PC-9 (cell line): ENCODE measurements around the gene KCNQ5. TPM values are rescaled to one million over a fixed set of nuclear protein-coding genes. Genes with fewer than 3 reads are reported as not detected.

ENCODE experiments used
- BruUV-seq: library from RNA; stranded (reverse); fragments of 400-500 nt; replicated peaks from 2 replicates; lab custom pipeline; 2021; lab: Mats Ljungman, UMichigan
- CTCF ChIA-PET: fragments of 300-600 bp; sonication (Branson Sonifier 250); formaldehyde crosslinking; loops from one replicate; lab custom pipeline; 2022; ENCODE audit warnings: antibody characterized with exemption; lab: Charles Lee
- POLR2A ChIA-PET: fragments of 300-600 bp; sonication (Branson Sonifier 250); formaldehyde crosslinking; loops from one replicate; lab custom pipeline; 2022; ENCODE audit warnings: antibody characterized with exemption; ENCODE audit not compliant: unreplicated experiment; lab: Charles Lee
- DNase-seq, 2 experiments: peaks; one replicate each; pipeline versions ENCODE4 v3.0.0 to v3.0.0-alpha.2; 2015 to 2022; ENCODE audit warnings: mixed read lengths in 1 of 2
- H2AFZ ChIP-seq: fragments of 200-600 bp; sonication (generic); 2 replicates; pipeline ENCODE4 v1.8.1; 2017; ENCODE audit warnings: antibody characterized with exemption
- H3F3A ChIP-seq: fragments of 200-600 bp; sonication (generic); 2 replicates; pipeline ENCODE4 v1.8.1; 2017; ENCODE audit warnings: antibody characterized with exemption, mild to moderate bottlenecking, low read depth; ENCODE audit not compliant: insufficient read depth
- H3K27ac ChIP-seq: fragments of 200-600 bp; sonication (generic); 2 replicates; pipeline ENCODE4 v1.6.1; 2016; ENCODE audit warnings: mixed run types
- H3K27me3 ChIP-seq: fragments of 200-600 bp; sonication (generic); 2 replicates; pipeline ENCODE4 v1.6.1; 2016; ENCODE audit warnings: low read depth, mixed run types; ENCODE audit not compliant: insufficient read depth
- H3K36me3 ChIP-seq: fragments of 200-600 bp; sonication (generic); 2 replicates; pipeline ENCODE4 v1.6.1; 2016; ENCODE audit warnings: low read depth, mixed run types
- H3K4me1 ChIP-seq: fragments of 200-600 bp; sonication (generic); replicated peaks from 2 replicates; pipeline ENCODE4 v1.6.1; 2016; ENCODE audit warnings: mixed run types; ENCODE audit not compliant: insufficient read depth
- H3K4me2 ChIP-seq: fragments of 200-600 bp; sonication (generic); 2 replicates; pipeline ENCODE4 v1.6.1; 2017; ENCODE audit warnings: mixed run types
- H3K4me3 ChIP-seq: fragments of 200-600 bp; sonication (generic); 2 replicates; pipeline ENCODE4 v1.6.1; 2016; ENCODE audit warnings: mixed run types
- H3K79me2 ChIP-seq: fragments of 200-600 bp; sonication (generic); 2 replicates; pipeline ENCODE4 v1.6.1; 2017; ENCODE audit warnings: low read depth, mixed run types
- H3K9me2 ChIP-seq: fragments of 200-600 bp; sonication (generic); 2 replicates; pipeline ENCODE4 v1.8.1; 2017; ENCODE audit warnings: mild to moderate bottlenecking; ENCODE audit not compliant: insufficient read depth
- H3K9me3 ChIP-seq: fragments of 200-600 bp; sonication (generic); 2 replicates; pipeline ENCODE4 v1.8.1; 2016; ENCODE audit warnings: low read depth; ENCODE audit not compliant: insufficient read depth
- H4K20me1 ChIP-seq: fragments of 200-600 bp; sonication (generic); 2 replicates; pipeline ENCODE4 v1.8.1; 2017; ENCODE audit not compliant: insufficient read depth
- EZH2 ChIP-seq: fragments of 200-600 bp; sonication (generic); IDR thresholded peaks from 2 replicates; pipeline ENCODE4 v1.8.0; 2017; ENCODE audit warnings: antibody characterized with exemption, low read depth
- intact Hi-C: fragments of 100-400 bp; cut with micrococcal nuclease; formaldehyde crosslinking; loops from one replicate; pipeline ENCODE4 v1.10.0; 2022; ENCODE audit not compliant: unreplicated experiment
- total RNA-seq: library from RNA; stranded (reverse); gene quantifications from 2 replicates; pipeline ENCODE4 v1.2.3, GENCODE V29; 2021
- TF ChIP-seq, protein P1 (sequence below): fragments of 200-600 bp; sonication (generic); conservative IDR thresholded peaks from 2 replicates; pipeline ENCODE4 v1.6.1; 2017; ENCODE audit warnings: mixed run types, antibody characterized with exemption, mild to moderate bottlenecking, moderate library complexity

KCNQ5 gene
- total RNA-seq, 1 experiment from 2014 or later: 0.20 TPM

DNA sequence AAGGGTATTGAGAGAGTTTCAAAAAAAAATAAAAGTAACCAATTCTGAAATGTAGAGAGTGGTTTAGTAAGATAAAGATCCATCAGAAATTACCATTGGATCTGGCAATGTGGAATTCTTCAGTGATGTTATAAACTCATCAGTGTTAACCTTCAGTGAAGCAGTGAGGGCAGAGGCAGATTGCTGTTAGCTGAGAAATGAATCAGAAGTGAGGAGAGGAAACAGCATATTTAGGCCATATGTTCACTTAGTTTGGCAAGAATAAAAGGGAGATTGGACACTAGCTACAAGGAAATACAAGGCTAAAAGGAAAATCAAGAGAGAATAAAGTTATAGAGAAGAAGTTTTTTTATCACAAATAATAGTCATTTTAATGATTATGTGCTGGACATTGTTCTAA lies 9.6 kb downstream of the KCNQ5 start:
- no peaks in the 10 kb centered on the region for H4K20me1 ChIP-seq
- no peaks in the 10 kb centered on the region for H3F3A ChIP-seq
- H3K27me3 ChIP-seq: no peaks in the 10 kb centered on the region
- no peaks in the 10 kb centered on the region for H3K9me3 ChIP-seq
- H3K9me2 ChIP-seq: no peaks in the 10 kb centered on the region
- intact Hi-C loops: no loop called here
- H3K4me1 ChIP-seq: no peaks in the 10 kb centered on the region
- no peak overlapping the region for H3K4me2 ChIP-seq
- ChIA-PET POLR2A (no interaction called here), CTCF (no interaction called here)
- DNase-seq: no peak
- BruUV-seq: no TSS peak
- H3K27ac ChIP-seq: no peak overlapping the region
- TF ChIP-seq, protein P1, sequence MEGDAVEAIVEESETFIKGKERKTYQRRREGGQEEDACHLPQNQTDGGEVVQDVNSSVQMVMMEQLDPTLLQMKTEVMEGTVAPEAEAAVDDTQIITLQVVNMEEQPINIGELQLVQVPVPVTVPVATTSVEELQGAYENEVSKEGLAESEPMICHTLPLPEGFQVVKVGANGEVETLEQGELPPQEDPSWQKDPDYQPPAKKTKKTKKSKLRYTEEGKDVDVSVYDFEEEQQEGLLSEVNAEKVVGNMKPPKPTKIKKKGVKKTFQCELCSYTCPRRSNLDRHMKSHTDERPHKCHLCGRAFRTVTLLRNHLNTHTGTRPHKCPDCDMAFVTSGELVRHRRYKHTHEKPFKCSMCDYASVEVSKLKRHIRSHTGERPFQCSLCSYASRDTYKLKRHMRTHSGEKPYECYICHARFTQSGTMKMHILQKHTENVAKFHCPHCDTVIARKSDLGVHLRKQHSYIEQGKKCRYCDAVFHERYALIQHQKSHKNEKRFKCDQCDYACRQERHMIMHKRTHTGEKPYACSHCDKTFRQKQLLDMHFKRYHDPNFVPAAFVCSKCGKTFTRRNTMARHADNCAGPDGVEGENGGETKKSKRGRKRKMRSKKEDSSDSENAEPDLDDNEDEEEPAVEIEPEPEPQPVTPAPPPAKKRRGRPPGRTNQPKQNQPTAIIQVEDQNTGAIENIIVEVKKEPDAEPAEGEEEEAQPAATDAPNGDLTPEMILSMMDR: no peak
- no peak for TF ChIP-seq EZH2
- no peaks in the 10 kb centered on the region for H3K36me3 ChIP-seq
- no peak overlapping the region for H2AFZ ChIP-seq
- no peak overlapping the region for H3K4me3 ChIP-seq
- no peaks in the 10 kb centered on the region for H3K79me2 ChIP-seq

DNA sequence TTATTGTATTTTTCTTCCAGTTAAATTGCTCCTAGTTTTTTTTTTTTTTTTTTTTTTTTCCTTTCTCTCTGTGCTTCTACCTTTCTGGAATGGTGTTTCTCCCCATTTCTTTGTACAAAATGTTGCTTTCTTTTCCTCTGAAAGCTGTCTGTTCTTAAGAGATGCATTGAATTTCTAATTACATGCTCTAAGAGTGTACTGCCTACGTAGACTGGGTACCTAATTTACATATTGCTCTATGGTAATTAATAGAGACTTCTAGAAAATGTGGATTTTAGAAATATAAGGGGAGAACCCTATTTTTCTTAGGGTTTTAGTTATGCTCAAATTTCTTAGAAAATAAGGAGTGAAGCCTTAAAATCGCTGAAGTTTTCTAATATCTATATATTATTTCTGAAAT lies 13.8 kb downstream of the KCNQ5 start:
- no peaks in the 10 kb centered on the region for H4K20me1 ChIP-seq
- no peak overlapping the region for H3K27ac ChIP-seq
- no peaks in the 10 kb centered on the region for H3K79me2 ChIP-seq
- no peaks in the 10 kb centered on the region for H3F3A ChIP-seq
- TF ChIP-seq, protein P1: no peak
- TF ChIP-seq EZH2: no peak
- intact Hi-C loops: no loop called here
- CTCF ChIA-PET: no interaction called here
- H3K9me3 ChIP-seq: no peaks in the 10 kb centered on the region
- H3K27me3 ChIP-seq: no peaks in the 10 kb centered on the region
- no peaks in the 10 kb centered on the region for H3K4me1 ChIP-seq
- no peak overlapping the region for H2AFZ ChIP-seq
- H3K9me2 ChIP-seq: no peaks in the 10 kb centered on the region
- no peak overlapping the region for H3K4me3 ChIP-seq
- H3K4me2 ChIP-seq: no peak overlapping the region
- no peaks in the 10 kb centered on the region for H3K36me3 ChIP-seq
- no peak for DNase-seq
- POLR2A ChIA-PET: interaction anchor here (0.7 kb wide), 1 partner anchor 815 kb away, joined by 4 read pairs; no protein-coding TSS in a partner anchor
- BruUV-seq: no TSS peak

DNA sequence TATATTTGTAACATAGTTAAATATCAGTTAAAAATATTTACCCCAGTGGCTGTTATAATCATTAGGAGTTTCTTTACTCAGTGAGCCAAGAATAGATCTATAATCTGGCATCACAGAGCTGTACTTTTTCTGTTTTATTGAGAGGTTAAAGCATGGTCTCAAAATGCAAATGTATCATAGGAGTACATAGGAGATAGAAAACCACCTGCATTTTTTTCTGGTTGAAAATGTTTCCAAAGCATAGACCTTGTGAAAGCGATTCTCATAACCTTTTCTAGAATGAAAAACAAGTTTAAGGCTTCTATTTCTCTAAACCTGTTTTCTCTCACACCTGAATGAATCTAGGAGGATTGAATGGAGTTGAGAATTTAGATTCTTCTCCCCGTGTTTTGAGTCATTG lies 14.4 kb downstream of the KCNQ5 start:
- POLR2A ChIA-PET: interaction anchor here (0.7 kb wide), 1 partner anchor 815 kb away, joined by 4 read pairs; no protein-coding TSS in a partner anchor
- Histone ChIP-seq H2AFZ (no peak overlapping the region), H3K79me2 (no peaks in the 10 kb centered on the region), H3K4me3 (no peak overlapping the region), H3K4me1 (no peaks in the 10 kb centered on the region), H3K4me2 (no peak overlapping the region), H3K27ac (no peak overlapping the region), H4K20me1 (no peaks in the 10 kb centered on the region), H3K36me3 (no peaks in the 10 kb centered on the region), H3K27me3 (no peaks in the 10 kb centered on the region), H3F3A (no peaks in the 10 kb centered on the region), H3K9me3 (no peaks in the 10 kb centered on the region), H3K9me2 (no peaks in the 10 kb centered on the region)
- TF ChIP-seq EZH2: no peak
- TF ChIP-seq, protein P1: no peak
- no TSS peak for BruUV-seq
- CTCF ChIA-PET: no interaction called here
- DNase-seq: no peak
- intact Hi-C loops: no loop called here
